Uterus (tissue), 2 donors: ENCODE measurements around the gene LRRC2.

Experiments
- CTCF ChIP-seq, 4 experiments: fragments of 200-600 bp in 2 of 4; fragments of 450-650 bp in 2 of 4; sonication (generic) in 2 of 4; IDR thresholded peaks; one replicate each; pipeline ENCODE4 v1.5.1; 2016 to 2019; ENCODE audit warnings: antibody characterized with exemption in 4 of 4, mild to moderate bottlenecking in 2 of 4, moderate library complexity in 1 of 4
- POLR2A ChIP-seq, 2 donors: fragments of 450-650 bp; IDR thresholded peaks; one replicate each; pipeline ENCODE4 v1.6.1; 2016; ENCODE audit warnings: antibody characterized with exemption in 2 of 2, mild to moderate bottlenecking in 1 of 2, moderate library complexity in 1 of 2

GRCh38 chr3:46613313-46614005 is 47.4 kb upstream of the LRRC2 start:
- no peak for TF ChIP-seq CTCF (IDR thresholded peaks at IDR 0.05)
- no peak for TF ChIP-seq POLR2A (IDR thresholded peaks at IDR 0.05)
